SK-N-SH (cell line): ENCODE measurements around the gene OR14I1. TPM values are rescaled to one million over a fixed set of nuclear protein-coding genes. Genes with fewer than 3 reads are reported as not detected.

ENCODE experiments used
- CTCF ChIA-PET: fragments of 300-600, 350-600 bp; formaldehyde crosslinking; extraction: SDS; loops from one replicate; lab custom pipeline; 2021; lab: Yijun Ruan, JAX
- POLR2A ChIA-PET: fragments of 350-600 bp; sonication (Branson Sonifier 250); formaldehyde crosslinking; extraction: SDS; loops from one replicate; lab custom pipeline; 2020; ENCODE audit warnings: antibody characterized with exemption, inconsistent platforms; lab: Yijun Ruan, JAX
- DNase-seq: peaks from one replicate; pipeline ENCODE4 v3.0.0; 2012
- H2AFZ ChIP-seq: fragments of 200-600 bp; sonication (generic); 2 replicates; pipeline ENCODE4 v1.8.1; 2016; ENCODE audit warnings: antibody characterized with exemption, mild to moderate bottlenecking, low read depth
- H3F3A ChIP-seq: fragments of 200-600 bp; sonication (generic); replicated peaks from 2 replicates; pipeline ENCODE3; 2016; ENCODE audit warnings: antibody characterized with exemption, mild to moderate bottlenecking; ENCODE audit not compliant: insufficient read depth
- H3K27ac ChIP-seq, 2 experiments: fragments of 200-500 bp in 1 of 2; fragments of 200-600 bp in 1 of 2; sonication (Bioruptor generic) in 1 of 2; sonication (generic), shearing (Covaris generic) in 1 of 2; 2 replicates each; pipeline versions ENCODE4 v1.5.1 to v1.6.1; 2014 to 2016; ENCODE audit warnings: low read depth in 2 of 2, inconsistent platforms in 1 of 2, low read length in 1 of 2, mild to moderate bottlenecking in 1 of 2, mixed read lengths in 1 of 2
- H3K27me3 ChIP-seq: fragments of 200-600 bp; sonication (generic), shearing (Covaris generic); 2 replicates; pipeline ENCODE4 v1.6.1; 2016; ENCODE audit warnings: mixed run types; ENCODE audit not compliant: insufficient read depth
- H3K36me3 ChIP-seq, 2 experiments: fragments of 200-500 bp in 1 of 2; fragments of 200-600 bp in 1 of 2; sonication (Bioruptor generic) in 1 of 2; sonication (generic) in 1 of 2; replicated peaks in 1 of 2; 2 replicates each; pipeline versions ENCODE3 to v1.5.1; 2014 to 2016; ENCODE audit warnings: low read length in 1 of 2, mild to moderate bottlenecking in 1 of 2; ENCODE audit not compliant: insufficient read depth in 2 of 2, control insufficient read depth in 1 of 2
- H3K4me1 ChIP-seq, 2 experiments: fragments of 200-500 bp in 1 of 2; fragments of 200-600 bp in 1 of 2; sonication (Bioruptor generic) in 1 of 2; sonication (generic), shearing (Covaris generic) in 1 of 2; 2 replicates each; pipeline versions ENCODE4 v1.5.1 to v1.6.1; 2014 to 2016; ENCODE audit warnings: low read depth in 1 of 2, low read length in 1 of 2, mixed run types in 1 of 2; ENCODE audit not compliant: insufficient read depth in 2 of 2, control insufficient read depth in 1 of 2
- H3K4me2 ChIP-seq: fragments of 200-600 bp; sonication (generic), shearing (Covaris generic); 2 replicates; pipeline ENCODE4 v1.6.1; 2017; ENCODE audit warnings: mixed run types
- H3K4me3 ChIP-seq, 2 experiments: fragments of 200-500 bp in 1 of 2; fragments of 200-600 bp in 1 of 2; sonication (Bioruptor generic) in 1 of 2; sonication (generic), shearing (Covaris generic) in 1 of 2; 2 replicates each; pipeline versions ENCODE4 v1.5.1 to v1.8.1; 2014 to 2016; ENCODE audit warnings: low read depth in 2 of 2, inconsistent platforms in 1 of 2, low read length in 1 of 2, mild to moderate bottlenecking in 1 of 2, mixed read lengths in 1 of 2, moderate library complexity in 1 of 2
- H3K79me2 ChIP-seq: fragments of 200-600 bp; sonication (generic); 2 replicates; pipeline ENCODE4 v1.8.1; 2017; ENCODE audit warnings: mild to moderate bottlenecking; ENCODE audit not compliant: insufficient read depth
- H3K9ac ChIP-seq: fragments of 200-600 bp; sonication (generic); 2 replicates; pipeline ENCODE4 v1.6.1; 2017; ENCODE audit warnings: mixed run types
- H3K9me2 ChIP-seq: fragments of 200-600 bp; sonication (generic); 2 replicates; pipeline ENCODE4 v1.6.1; 2017; ENCODE audit warnings: mixed run types
- H3K9me3 ChIP-seq: fragments of 200-600 bp; sonication (generic); 2 replicates; pipeline ENCODE4 v1.6.1; 2017; ENCODE audit warnings: mixed run types, mild to moderate bottlenecking, moderate library complexity
- H4K20me1 ChIP-seq: fragments of 200-600 bp; sonication (generic); 2 replicates; pipeline ENCODE4 v1.6.1; 2017; ENCODE audit warnings: mild to moderate bottlenecking, mixed run types; ENCODE audit not compliant: insufficient read depth
- CHD2 ChIP-seq: fragments of 150-350 bp; IDR thresholded peaks from 2 replicates; pipeline ENCODE4 v1.6.1; 2018; ENCODE audit warnings: low read length; ENCODE audit not compliant: partially characterized antibody
- ELF1 ChIP-seq: IDR thresholded peaks from 2 replicates; pipeline ENCODE4 v1.4.0; 2012
- EP300 ChIP-seq, 2 experiments: IDR thresholded peaks; 2 replicates each; pipeline versions ENCODE4 v1.4.0 to v1.6.1; 2012; ENCODE audit warnings: borderline replicate concordance in 1 of 2, low read depth in 1 of 2, low read length in 1 of 2
- GABPA ChIP-seq: IDR thresholded peaks from 2 replicates; pipeline ENCODE4 v1.4.0; 2012; ENCODE audit warnings: low read depth, mild to moderate bottlenecking
- GATA2 ChIP-seq: sonication (generic); formaldehyde crosslinking; IDR thresholded peaks from 2 replicates; pipeline ENCODE4 v1.5.0; 2020; ENCODE audit warnings: mild to moderate bottlenecking, missing genetic modification reagents
- JUND ChIP-seq: IDR thresholded peaks from 2 replicates; pipeline ENCODE4 v1.4.0; 2012
- MEF2A ChIP-seq: IDR thresholded peaks from 2 replicates; pipeline ENCODE4 v1.4.0; 2012; ENCODE audit warnings: low read depth, borderline replicate concordance
- MXI1 ChIP-seq: IDR thresholded peaks from 2 replicates; pipeline ENCODE4 v1.6.1; 2012; ENCODE audit warnings: mild to moderate bottlenecking, low read depth, low read length, improper control_type of control experiment
- NFIC ChIP-seq: IDR thresholded peaks from 2 replicates; pipeline ENCODE4 v1.4.0; 2012; ENCODE audit warnings: borderline replicate concordance
- NRF1 ChIP-seq: IDR thresholded peaks from 2 replicates; pipeline ENCODE4 v1.6.1; 2012; ENCODE audit warnings: low read depth, mild to moderate bottlenecking, low read length
- POLR2AphosphoS5 ChIP-seq: IDR thresholded peaks from 2 replicates; pipeline ENCODE4 v1.6.1; 2012; ENCODE audit warnings: low read depth, low read length
- RCOR1 ChIP-seq: fragments of 150-350 bp; IDR thresholded peaks from 2 replicates; pipeline ENCODE4 v1.6.1; 2017; ENCODE audit warnings: antibody characterized with exemption, low read length
- RFX5 ChIP-seq: IDR thresholded peaks from 2 replicates; pipeline ENCODE4 v1.6.1; 2012; ENCODE audit warnings: mild to moderate bottlenecking, improper control_type of control experiment, low read length
- SIN3A ChIP-seq: IDR thresholded peaks from 2 replicates; pipeline ENCODE4 v1.6.1; 2012; ENCODE audit warnings: low read depth, mild to moderate bottlenecking, low read length, moderate library complexity, borderline replicate concordance
- SMC3 ChIP-seq: IDR thresholded peaks from 2 replicates; pipeline ENCODE4 v1.6.1; 2012; ENCODE audit warnings: low read depth, low read length, improper control_type of control experiment
- TCF12 ChIP-seq: IDR thresholded peaks from 2 replicates; pipeline ENCODE4 v1.4.0; 2012
- USF1 ChIP-seq: IDR thresholded peaks from 2 replicates; pipeline ENCODE4 v1.4.0; 2012; ENCODE audit warnings: low read depth, borderline replicate concordance
- YY1 ChIP-seq: IDR thresholded peaks from 2 replicates; pipeline ENCODE4 v1.4.0; 2012; ENCODE audit warnings: low read depth, mild to moderate bottlenecking
- WGBS: methylation state at CpG from one replicate; pipeline ENCODE4 v1.1.6; 2017; ENCODE audit warnings: low lambda C conversion rate; 5-methylcytosine and 5-hydroxymethylcytosine counted together
- polyA plus RNA-seq, 3 experiments: library from polyadenylated mRNA; depleted of rRNA; stranded (reverse); fragments of >200 nt; gene quantifications; 2 replicates each; pipeline ENCODE4 v1.2.3, GENCODE V29; 2012
- TF ChIP-seq, protein P1 (sequence below): fragments of 150-350 bp; IDR thresholded peaks from 2 replicates; pipeline ENCODE4 v1.6.1; 2016; ENCODE audit warnings: mild to moderate bottlenecking, low read depth, low read length
- TF ChIP-seq, protein P2 (sequence below): IDR thresholded peaks from 2 replicates; pipeline ENCODE4 v1.4.0; 2012; ENCODE audit warnings: low read depth, borderline replicate concordance

The OR14I1 gene
- polyA plus RNA-seq, 1 of the 3 experiments (the other 2 are of a cell fraction), result not detected

DNA sequence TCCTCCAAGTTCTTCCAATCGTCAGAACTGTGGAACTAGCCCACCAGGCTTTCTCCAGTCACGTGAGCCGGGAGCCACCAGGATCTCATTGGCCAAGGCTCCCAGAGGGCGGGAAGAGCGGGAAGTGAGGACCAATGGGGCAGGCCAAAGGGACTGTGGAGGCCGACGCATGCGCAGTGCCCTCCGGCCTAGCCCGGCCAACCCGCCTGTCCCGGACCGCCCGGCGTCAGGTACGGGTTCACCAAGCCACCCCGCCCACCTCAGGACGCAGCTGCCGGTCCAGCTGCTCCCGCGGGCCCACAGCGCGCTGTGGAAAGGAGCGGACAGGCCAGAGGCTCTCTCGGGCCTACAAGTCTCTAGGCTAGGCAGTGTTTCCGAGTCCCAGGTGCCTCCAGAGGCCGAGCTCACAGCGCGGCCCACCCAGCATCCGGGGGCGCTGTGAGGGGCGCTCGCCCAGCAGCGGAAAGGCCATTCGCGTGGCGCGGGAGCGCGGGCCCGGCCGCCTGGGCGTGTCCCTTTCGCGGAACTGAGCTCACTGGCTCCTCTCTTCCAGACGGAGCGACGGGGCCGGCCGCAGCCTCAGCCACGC lies 10.9 kb downstream of the OR14I1 start:
- Histone ChIP-seq H3K36me3 (no peaks in the 10 kb centered on the region), H3K27me3 (peaks cover 5% of the 10 kb centered on the region; the same call in 1 of the 2 replicates)
- TF ChIP-seq JUND, result no peak
- TF ChIP-seq GATA2 (CRISPR knock-in tag), result no peak
- TF ChIP-seq, all 33 proteins: peak for 0
- CTCF ChIA-PET, result no interaction called here
- no peaks in the 10 kb centered on the region for H4K20me1 ChIP-seq
- no peak overlapping the region for H3K9ac ChIP-seq
- no peaks in the 10 kb centered on the region for H3K9me3 ChIP-seq
- H3F3A ChIP-seq, result no peaks in the 10 kb centered on the region
- peak; percentile 17 for DNase-seq
- no peaks in the 10 kb centered on the region for H3K4me1 ChIP-seq
- H3K9me2 ChIP-seq, result no peaks in the 10 kb centered on the region
- no peak overlapping the region for H2AFZ ChIP-seq
- WGBS, result 23% methylated on average over 13 of the region's 51 CpGs
- H3K79me2 ChIP-seq, result no peaks in the 10 kb centered on the region
- POLR2A ChIA-PET, result no interaction called here
- no peak overlapping the region for H3K27ac ChIP-seq
- no peak overlapping the region for H3K4me2 ChIP-seq
- H3K4me3 ChIP-seq, result no peak overlapping the region

DNA sequence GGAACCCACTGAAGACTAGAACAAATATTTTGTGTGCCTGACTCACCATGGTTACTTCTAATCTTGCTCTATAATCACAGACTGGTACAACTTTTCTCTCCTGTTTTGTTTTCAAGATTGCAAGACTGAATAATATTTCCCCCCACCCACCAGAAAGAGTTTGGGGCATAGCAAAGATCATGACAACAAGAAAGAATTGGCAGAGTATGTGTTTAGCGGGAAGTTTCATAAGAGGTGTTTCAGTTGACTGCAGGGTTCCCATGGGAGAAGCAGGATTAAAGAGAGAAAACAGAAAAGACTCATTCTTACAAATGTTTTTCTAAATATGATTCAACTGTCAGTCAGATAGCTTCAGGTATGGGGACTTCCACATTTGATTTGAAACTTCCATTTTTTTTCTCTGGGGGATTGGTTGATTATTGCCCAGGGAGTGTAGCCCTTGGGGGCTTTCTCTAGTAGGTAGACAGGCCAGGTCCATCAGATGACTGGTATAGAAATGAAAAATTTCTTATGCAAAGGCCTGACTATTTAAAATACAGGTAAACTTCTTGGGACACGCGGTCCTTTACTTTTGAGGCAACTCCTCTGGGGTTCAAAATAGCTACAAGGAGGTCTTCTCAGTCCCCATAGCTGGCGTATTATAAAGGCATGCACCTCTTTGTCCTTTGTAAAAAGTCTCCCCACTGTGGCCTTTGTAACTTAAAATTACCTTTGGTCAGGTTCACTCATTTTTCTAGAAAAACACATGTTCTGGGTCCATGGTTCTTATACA lies 13.9 kb downstream of the OR14I1 start:
- Histone ChIP-seq H3K36me3 (no peaks in the 10 kb centered on the region), H3K27me3 (peaks cover 5% of the 10 kb centered on the region; the same call in 1 of the 2 replicates), H3K4me2 (no peak overlapping the region), H3K79me2 (no peaks in the 10 kb centered on the region), H3K4me3 (no peak overlapping the region), H4K20me1 (no peaks in the 10 kb centered on the region), H3K27ac (no peak overlapping the region), H2AFZ (no peak overlapping the region), H3K4me1 (no peaks in the 10 kb centered on the region), H3K9ac (no peak overlapping the region), H3K9me3 (no peaks in the 10 kb centered on the region), H3F3A (no peaks in the 10 kb centered on the region)
- ChIA-PET CTCF (no interaction called here), POLR2A (no interaction called here)
- 1% methylated on average over 4 of the region's 4 CpGs for WGBS
- no peak for DNase-seq
- TF ChIP-seq NFIC (no peak), YY1 (no peak), EP300 (IDR thresholded peaks at IDR 0.05; ENCODE audit: borderline replicate concordance in 1 of 2, low read depth in 1 of 2, low read length in 1 of 2) (no peak), GABPA (no peak), POLR2AphosphoS5 (no peak), GATA2 (CRISPR knock-in tag) (no peak), ELF1 (no peak), MEF2A (no peak), SIN3A (no peak), CHD2 (no peak), USF1 (no peak), RFX5 (no peak), MXI1 (no peak), TCF12 (no peak), JUND (no peak), NRF1 (no peak), RCOR1 (no peak), SMC3 (no peak)
- TF ChIP-seq, protein P1, sequence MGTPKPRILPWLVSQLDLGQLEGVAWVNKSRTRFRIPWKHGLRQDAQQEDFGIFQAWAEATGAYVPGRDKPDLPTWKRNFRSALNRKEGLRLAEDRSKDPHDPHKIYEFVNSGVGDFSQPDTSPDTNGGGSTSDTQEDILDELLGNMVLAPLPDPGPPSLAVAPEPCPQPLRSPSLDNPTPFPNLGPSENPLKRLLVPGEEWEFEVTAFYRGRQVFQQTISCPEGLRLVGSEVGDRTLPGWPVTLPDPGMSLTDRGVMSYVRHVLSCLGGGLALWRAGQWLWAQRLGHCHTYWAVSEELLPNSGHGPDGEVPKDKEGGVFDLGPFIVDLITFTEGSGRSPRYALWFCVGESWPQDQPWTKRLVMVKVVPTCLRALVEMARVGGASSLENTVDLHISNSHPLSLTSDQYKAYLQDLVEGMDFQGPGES, result no peak
- TF ChIP-seq, protein P2, sequence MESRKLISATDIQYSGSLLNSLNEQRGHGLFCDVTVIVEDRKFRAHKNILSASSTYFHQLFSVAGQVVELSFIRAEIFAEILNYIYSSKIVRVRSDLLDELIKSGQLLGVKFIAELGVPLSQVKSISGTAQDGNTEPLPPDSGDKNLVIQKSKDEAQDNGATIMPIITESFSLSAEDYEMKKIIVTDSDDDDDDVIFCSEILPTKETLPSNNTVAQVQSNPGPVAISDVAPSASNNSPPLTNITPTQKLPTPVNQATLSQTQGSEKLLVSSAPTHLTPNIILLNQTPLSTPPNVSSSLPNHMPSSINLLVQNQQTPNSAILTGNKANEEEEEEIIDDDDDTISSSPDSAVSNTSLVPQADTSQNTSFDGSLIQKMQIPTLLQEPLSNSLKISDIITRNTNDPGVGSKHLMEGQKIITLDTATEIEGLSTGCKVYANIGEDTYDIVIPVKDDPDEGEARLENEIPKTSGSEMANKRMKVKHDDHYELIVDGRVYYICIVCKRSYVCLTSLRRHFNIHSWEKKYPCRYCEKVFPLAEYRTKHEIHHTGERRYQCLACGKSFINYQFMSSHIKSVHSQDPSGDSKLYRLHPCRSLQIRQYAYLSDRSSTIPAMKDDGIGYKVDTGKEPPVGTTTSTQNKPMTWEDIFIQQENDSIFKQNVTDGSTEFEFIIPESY, result no peak
- TF ChIP-seq, all 33 proteins: peak for 0
- no peaks in the 10 kb centered on the region for H3K9me2 ChIP-seq
